ENCODE data around the gene POU2F3.

DNA sequence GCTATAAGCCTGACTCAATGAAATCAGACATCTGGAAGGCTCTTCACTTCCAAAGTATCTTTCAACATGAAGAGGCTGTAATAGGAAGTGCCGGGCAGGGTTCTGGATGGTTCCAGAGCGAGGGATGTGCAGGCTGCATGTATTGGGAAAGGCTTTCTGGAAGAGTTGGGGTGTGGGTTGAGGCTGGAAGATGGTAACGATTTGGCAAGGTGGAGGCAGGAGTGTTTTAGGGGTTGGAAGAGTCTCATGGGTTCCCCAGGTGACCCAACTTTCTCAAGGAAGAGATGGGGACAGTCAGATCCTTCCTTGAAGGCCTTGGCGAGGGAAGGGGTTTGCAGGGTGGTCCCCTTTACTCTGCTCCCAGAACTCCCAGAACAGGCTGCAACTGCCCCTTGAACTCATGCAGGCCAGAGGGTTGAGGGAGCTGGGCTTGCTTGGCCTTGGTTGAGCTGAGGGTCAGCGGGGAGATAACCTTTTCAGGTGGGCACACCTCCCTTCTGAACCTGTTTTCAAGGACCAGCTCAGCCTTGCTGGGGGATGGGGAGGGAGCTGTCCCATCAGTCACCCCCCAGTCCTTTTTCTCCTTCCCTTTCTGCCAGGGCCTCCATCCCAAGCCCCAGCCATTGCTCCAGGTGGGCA, 9.4 kb upstream of the POU2F3 start:
- TF ChIP-seq POLR2A (IDR thresholded peaks at IDR 0.05; ENCODE audit: low read length): no peak
- no peak for TF ChIP-seq GATA1 (IDR thresholded peaks at IDR 0.05; ENCODE audit: low read depth, low read length)

All from erythroblast (primary cell).